Measurements from ENCODE around the gene P2RY2.

P2RY2 gene

DNA sequence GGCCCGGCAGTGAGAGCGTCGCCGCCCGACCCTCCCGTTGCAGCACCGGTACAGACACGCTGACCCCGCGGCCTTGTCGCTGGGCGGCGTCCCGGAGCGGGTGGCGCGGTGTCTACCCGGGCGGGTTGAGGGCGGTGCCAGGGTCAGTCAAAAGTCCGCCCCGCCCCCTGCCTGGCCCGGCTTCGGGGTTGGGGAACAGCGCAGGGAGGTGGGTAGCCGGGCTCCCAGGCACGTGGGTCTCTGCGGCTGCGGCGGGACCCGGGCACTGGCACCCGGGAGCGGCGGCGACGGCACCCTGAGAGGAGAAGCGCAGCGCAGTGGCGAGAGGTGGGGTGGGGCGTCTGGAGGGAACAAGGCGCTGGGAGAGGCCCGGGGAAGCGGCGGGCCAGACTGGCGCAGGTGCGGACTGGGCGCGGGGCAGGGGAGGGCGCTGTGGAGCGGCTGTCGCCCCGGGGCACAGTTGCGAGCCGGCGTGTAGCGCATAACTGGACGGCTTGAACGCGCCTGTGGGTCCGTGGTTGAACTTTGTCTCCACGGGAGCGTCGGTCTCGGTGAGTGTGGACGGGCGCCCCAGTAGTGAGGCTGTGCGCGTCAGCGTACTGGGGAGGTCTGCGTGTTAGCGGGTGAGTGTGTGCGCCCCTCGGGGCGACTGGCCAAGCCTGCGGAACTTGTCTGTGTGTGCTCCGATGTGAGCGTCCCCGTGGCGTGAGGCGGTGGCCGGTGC is at the start of gene P2RY2:
Gene P2RY2, plus strand, starts transcription at position 176 of the 724 bp plus-strand sequence. CDS start 15,879 bp downstream, outside the sequence.
- peak in 2 of 3 experiments; percentile 6 to 58 for DNase-seq (ENCODE audit: low read depth in 3 of 3)

- no peak for DNase-seq (ENCODE audit: low read depth in 3 of 3)
Observed at GRCh38 chr11:73168925-73169579, 49.0 kb upstream of the P2RY2 start.

- no peak for DNase-seq (ENCODE audit: low read depth in 3 of 3)
Observed at GRCh38 chr11:73170140-73170539, 47.9 kb upstream of the P2RY2 start.

DNA sequence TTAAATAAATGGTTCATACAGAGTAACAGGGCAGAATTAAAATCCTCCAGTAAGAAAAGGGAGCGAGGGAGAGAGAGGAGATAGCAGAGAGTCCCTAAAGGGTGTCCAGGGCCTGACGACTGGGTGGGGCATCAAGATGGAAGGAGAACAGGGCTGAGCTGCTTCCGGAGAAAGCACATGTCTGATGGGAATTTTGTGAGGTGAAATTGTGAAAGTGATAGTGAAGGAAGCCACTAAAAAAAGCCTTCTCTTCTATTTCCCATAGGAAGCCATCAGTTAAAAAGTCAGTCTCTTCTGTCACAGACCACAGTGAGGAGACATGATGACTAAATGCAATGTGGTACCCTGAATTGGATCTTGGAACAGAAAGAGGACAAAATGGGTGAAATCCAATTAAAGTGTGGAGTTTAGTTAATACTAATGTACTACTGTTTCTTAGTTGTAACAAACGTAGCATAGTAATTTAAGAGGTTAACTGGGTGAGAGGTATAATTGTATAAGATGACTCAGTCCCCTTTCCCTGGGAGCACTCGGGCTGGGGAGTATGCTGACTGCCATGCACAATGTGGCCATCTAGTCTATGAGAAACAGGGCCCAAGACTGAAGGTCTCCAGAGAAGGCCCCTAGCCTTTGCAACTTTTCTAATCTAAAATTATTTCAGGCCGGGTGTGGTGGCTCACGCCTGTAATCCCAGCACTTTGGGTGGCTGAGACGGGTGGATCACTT is 46.5 kb upstream of the P2RY2 start:
- DNase-seq (ENCODE audit: low read depth in 3 of 3): no peak

GRCh38 chr11:73172992-73173656 is 45.0 kb upstream of the P2RY2 start:
- DNase-seq (ENCODE audit: low read depth in 3 of 3): no peak

DNA sequence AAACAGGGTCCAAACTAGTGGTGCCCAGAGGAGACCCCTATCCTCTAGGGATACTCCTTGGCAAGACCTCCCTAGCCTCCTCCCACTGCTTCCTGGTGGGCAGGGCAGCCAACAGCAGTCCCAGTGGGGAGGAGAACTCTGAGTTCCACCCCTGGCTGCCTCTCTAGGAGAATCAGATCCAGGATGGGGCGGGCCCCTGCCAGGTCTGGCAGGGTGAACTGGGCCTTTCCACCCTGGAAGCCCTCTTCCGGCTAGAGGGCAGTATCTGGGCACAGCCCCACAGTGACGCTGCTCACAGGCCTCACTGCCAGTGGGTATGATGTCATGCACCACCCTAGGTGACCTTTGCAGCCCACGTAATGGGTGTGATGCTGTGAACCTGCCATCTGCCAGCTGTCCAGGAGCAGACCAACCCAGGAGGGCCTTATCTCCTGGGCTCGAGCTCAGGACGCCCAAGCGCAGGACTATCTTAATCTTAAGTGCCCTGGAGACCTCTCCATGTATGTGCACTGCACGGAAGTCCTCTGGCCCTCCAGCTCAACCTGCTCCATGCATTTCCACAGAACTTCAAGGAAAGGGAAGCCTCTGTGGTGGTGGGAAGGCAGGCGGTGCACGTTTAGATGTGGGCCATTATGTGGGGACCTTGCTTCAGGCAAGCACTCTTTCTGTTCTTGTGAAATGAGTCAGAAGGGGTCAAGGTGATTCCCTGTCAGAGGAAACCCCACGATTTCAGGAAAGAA is 44.2 kb upstream of the P2RY2 start:
- no peak for DNase-seq (ENCODE audit: low read depth in 3 of 3)

GRCh38 chr11:73174495-73174791 is 43.6 kb upstream of the P2RY2 start:
- DNase-seq (ENCODE audit: low read depth in 3 of 3): no peak

GRCh38 chr11:73175551-73176144 is 42.4 kb upstream of the P2RY2 start:
- no peak for DNase-seq (ENCODE audit: low read depth in 3 of 3)

DNA sequence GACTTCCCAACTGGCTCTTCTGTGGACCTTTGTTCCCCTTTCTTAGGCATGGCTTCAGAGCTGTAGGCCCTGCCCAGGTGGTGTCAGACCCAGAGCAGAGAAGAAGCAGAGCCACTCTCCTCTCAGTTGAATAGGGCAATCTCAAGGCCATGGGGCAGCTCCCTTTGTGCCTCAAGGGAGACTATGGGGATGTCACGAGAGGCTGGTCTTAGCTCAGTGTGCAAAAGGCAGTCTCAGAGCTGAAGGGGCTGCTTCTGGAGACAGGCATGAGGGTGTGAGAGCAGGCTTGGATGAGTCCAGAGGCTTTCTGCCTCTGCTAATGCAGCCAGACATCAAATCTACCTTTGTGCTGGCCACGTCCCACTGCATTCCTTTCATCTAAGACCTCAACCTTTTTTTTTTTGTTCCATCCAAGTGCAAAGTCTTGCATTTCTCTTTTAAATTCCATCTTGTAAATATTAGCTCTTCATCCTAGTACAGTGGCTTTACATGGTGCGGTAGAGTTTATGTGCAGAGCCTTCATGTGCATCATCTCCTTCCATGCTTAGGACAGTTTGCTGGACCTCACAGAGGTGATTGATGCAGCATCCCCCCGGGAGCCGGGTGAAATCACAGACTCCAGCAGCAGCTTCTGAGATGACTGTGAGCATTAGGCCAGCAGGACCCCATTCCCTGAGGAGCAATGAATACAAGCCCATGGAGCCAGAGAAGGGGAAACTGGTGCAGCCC is 41.8 kb upstream of the P2RY2 start:
- DNase-seq (ENCODE audit: low read depth in 3 of 3): no peak

GRCh38 chr11:73176874-73177155 is 41.3 kb upstream of the P2RY2 start:
- no peak for DNase-seq (ENCODE audit: low read depth in 3 of 3)

GRCh38 chr11:73177380-73177777 is 40.7 kb upstream of the P2RY2 start:
- no peak for DNase-seq (ENCODE audit: low read depth in 3 of 3)

DNA sequence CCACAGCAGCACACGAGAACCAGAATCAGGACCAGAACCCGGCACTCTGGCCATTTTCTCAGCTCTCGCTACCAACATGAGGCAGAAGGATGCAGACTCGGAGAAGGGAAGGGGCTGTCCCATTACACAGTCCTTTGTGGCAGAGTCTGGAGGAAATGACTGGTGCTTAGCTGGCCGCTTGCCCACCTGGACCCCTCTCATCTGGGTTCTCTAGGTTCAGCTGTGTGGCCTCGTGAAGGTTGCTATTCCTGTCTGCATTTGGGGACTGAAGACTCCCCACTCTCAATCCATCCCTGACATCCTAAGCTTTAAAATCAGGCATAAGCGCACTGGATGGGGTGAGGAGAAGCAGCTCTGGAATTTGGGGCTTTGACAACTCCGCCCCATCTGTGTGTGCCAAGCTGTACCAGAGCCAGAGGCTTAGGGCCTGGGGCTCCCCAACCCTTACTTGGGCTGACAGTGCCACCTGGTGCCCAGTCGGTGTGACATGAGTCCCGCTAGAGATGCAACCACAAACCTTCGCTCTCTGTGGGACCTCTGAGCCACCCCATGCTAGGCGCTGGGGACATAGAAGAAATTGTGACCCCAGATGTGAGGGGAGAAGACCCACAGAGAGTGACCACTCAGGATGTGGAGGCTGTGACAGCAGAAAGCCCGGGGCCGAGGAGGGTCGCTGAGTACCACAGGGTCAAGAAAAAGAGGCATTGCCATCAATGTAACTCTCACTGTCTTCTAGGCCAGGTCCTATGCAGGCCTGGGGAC is 40.1 kb upstream of the P2RY2 start:
- DNase-seq (ENCODE audit: low read depth in 3 of 3): peak; percentile 60 to 72 (median 64)

- no peak for DNase-seq (ENCODE audit: low read depth in 3 of 3)
Observed at GRCh38 chr11:73178681-73179080, 39.4 kb upstream of the P2RY2 start.

DNA sequence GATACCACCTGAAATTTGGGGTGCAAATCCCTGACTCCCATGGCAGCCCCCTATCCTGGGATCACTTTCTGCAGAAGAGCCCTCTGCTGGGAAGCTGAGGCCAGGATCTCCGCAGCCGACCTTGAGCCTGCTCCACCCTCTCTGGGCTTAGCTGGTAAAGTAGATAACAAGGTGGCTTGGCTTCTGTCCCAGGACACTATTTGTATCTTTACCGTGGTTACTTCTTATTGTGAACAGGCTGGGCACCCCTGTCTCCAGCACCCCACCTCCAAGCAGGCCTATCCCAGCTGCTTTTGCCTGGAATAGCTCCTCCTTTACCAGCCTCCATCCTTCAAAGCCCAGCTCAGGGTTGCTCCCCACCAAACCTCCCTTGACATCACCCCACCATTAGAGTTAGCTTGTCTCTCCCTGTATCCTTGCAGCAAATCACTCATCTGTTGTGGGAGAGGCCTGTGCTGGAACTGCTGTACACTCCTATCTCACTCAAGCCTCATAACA is 35.2 kb upstream of the P2RY2 start:
- no peak for DNase-seq (ENCODE audit: low read depth in 3 of 3)

DNA sequence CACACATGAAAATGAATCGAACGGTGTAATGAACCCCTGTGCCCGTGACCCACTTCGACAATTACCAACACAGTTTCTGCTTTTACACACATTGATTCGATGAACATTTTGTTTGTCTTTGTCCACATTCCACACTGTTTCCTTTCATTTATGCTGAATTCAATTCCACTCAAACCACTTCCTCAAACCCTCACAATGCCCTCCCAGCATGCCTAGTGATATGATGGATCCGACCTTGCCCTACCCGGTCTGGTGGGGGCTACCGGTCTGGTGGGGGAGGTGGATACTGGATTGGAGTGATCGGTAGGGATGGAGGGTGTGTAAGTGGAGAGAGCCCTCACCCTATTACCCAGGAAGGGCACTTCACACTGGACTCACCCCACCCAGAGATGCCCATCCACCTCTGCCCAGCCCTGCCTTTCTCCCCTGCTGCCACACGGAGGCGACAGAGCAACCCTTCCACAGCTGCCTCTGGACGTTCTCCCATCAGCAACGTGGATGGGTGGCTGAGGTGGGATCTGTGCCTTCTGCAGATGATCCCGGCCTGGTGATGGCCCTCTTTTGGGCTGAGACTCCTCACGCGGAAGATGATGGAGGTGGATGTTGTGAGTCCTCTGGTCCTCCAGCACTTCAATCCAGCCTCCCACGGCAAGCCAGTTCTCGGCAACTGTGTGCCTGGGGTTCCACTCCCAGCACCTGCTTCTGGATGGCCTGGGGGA is 33.0 kb upstream of the P2RY2 start:
- DNase-seq (ENCODE audit: low read depth in 3 of 3): peak; percentile 13 to 56 (median 22)

GRCh38 chr11:73185680-73186293 is 32.3 kb upstream of the P2RY2 start:
- no peak for DNase-seq (ENCODE audit: low read depth in 3 of 3)

DNA sequence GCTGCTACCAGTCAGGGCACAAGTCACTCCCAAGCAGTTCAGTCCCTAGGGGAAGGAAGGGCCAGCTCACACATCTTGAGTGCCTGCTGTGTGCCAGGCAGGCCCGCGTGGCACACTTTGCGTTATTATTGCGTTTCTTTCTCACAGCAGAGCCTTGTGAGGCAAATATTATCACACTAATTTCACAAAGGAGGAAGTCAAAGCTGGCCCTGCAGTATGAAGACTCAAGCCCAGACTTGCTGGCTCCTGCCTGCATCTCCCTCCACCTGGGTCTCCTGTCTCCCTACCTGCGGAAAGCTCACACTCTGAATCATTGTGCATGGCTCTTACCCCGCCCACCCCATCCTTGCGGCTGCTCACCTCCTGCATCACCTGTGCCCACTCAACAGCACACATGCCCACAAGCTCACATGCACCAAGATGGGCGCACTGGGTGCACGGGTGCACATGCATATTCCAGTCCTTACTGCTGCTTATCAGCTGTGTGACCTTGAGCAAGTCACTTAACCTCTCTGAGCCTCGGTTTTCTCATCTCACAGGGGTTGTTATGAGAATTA is 31.7 kb upstream of the P2RY2 start:
- no peak for DNase-seq (ENCODE audit: low read depth in 3 of 3)

DNA sequence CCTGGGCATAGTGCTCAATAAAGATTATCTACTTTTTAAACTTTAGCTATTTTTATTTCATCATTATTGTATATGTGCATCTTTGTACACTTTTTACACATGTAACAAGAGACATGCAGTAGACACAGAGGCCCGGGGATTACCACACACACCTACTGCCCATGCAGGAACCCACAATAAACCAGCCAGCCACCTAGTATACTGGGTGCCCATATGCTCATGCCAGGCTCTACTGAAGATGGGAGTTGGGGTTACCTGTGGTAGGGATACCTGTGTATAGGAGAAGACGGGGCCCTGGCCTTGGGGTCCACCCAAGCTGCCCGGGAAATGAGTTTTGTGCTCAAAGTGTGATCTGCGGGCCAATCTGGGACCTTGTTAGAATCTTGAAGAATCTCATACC is 31.2 kb upstream of the P2RY2 start:
- no peak for DNase-seq (ENCODE audit: low read depth in 3 of 3)

All from stimulated activated CD4-positive, alpha-beta T cell treated with anti-CD3 and anti-CD28 coated beads, TNF-alpha, amount 100 ng/mL, for 24 hours (primary cell).